Prostate gland (tissue), 2 donors: Measurements from ENCODE around the gene RNF222. TPM values are rescaled to one million over a fixed set of nuclear protein-coding genes. Genes with fewer than 3 reads are reported as not detected.

Experiments used
- DNase-seq: peaks from one replicate; pipeline ENCODE4 v3.0.0-alpha.2; 2019; ENCODE audit warnings: low spot score
- H3K27ac ChIP-seq, 2 donors: fragments of 200-600 bp; sonication (generic); 2 replicates each; pipeline ENCODE4 v1.5.1; 2017 to 2019
- H3K27me3 ChIP-seq: fragments of 200-600 bp; sonication (generic); replicated peaks from 2 replicates; pipeline ENCODE4 v1.5.1; 2019; ENCODE audit not compliant: insufficient read depth
- H3K36me3 ChIP-seq, 2 donors: fragments of 200-600 bp; sonication (generic); 1 replicate in 1 of 2; 2 replicates in 1 of 2; pipeline versions ENCODE4 v1.5.1 to v1.8.1; 2017 to 2019
- H3K4me1 ChIP-seq: fragments of 200-600 bp; sonication (generic); replicated peaks from 2 replicates; pipeline ENCODE4 v1.5.1; 2019
- H3K4me3 ChIP-seq, 2 donors: fragments of 200-600 bp; sonication (generic); 2 replicates each; pipeline ENCODE4 v1.5.1; 2017 to 2019
- H3K9me3 ChIP-seq: fragments of 200-600 bp; sonication (generic); 2 replicates; pipeline ENCODE4 v1.5.1; 2017
- CTCF ChIP-seq, 4 experiments: fragments of 200-600 bp in 2 of 4; fragments of 450-650 bp in 2 of 4; sonication (generic) in 2 of 4; IDR thresholded peaks; 1 replicate in 3 of 4; 2 replicates in 1 of 4; pipeline ENCODE4 v1.5.1; 2016 to 2019; ENCODE audit warnings: antibody characterized with exemption in 4 of 4, mild to moderate bottlenecking in 2 of 4, moderate library complexity in 2 of 4
- POLR2A ChIP-seq: fragments of 450-650 bp; IDR thresholded peaks from one replicate; pipeline ENCODE4 v1.6.1; 2016; ENCODE audit warnings: antibody characterized with exemption, mild to moderate bottlenecking
- POLR2AphosphoS5 ChIP-seq: sonication (generic); formaldehyde crosslinking; IDR thresholded peaks from one replicate; pipeline ENCODE4 v1.6.1; 2017; ENCODE audit warnings: antibody characterized with exemption
- WGBS: methylation state at CpG from one replicate; pipeline ENCODE4 v1.1.5; 2018; 5-methylcytosine and 5-hydroxymethylcytosine counted together
- intact Hi-C: fragments of 100-400 bp; cut with DNase I; formaldehyde crosslinking; loops from one replicate; pipeline ENCODE4 v1.14.2; 2022
- total RNA-seq, 2 donors: library from RNA; depleted of rRNA; stranded (reverse); fragments of >200 nt; gene quantifications; one replicate each; pipeline ENCODE4 v1.1.0, GENCODE V29; 2016

RNF222 gene
- total RNA-seq, 2 donors from 2014 or later, result not detected

GRCh38 chr17:8369944-8370343, 27.7 kb downstream of the RNF222 start:
- intact Hi-C loops, result no loop called here
- Histone ChIP-seq H3K27me3 (no peaks in the 10 kb centered on the region), H3K36me3 (no peaks in the 10 kb centered on the region), H3K4me1 (no peaks in the 10 kb centered on the region), H3K9me3 (no peaks in the 10 kb centered on the region), H3K27ac (no peak overlapping the region), H3K4me3 (no peak overlapping the region)
- WGBS, result 92% methylated on average over 8 of the region's 8 CpGs
- no peak for DNase-seq
- TF ChIP-seq POLR2AphosphoS5, result no peak
- no peak for TF ChIP-seq CTCF (IDR thresholded peaks at IDR 0.05)
- TF ChIP-seq POLR2A, result no peak

- no peaks in the 10 kb centered on the region for H3K9me3 ChIP-seq
- no peak for DNase-seq
- no peak overlapping the region for H3K4me3 ChIP-seq
- H3K36me3 ChIP-seq, result no peaks in the 10 kb centered on the region
- WGBS, result 86% methylated on average over 3 of the region's 3 CpGs
- TF ChIP-seq POLR2A (no peak), POLR2AphosphoS5 (no peak), CTCF (IDR thresholded peaks at IDR 0.05) (no peak)
- no peaks in the 10 kb centered on the region for H3K4me1 ChIP-seq
- no peaks in the 10 kb centered on the region for H3K27me3 ChIP-seq
- no peak overlapping the region for H3K27ac ChIP-seq
- intact Hi-C loops, result no loop called here
These were observed 29.4 kb downstream of the RNF222 start for GRCh38 chr17:8368193-8368592.

- no peak for TF ChIP-seq CTCF (IDR thresholded peaks at IDR 0.05)
- no peak for TF ChIP-seq POLR2A
- no peak for TF ChIP-seq POLR2AphosphoS5
- H3K4me1 ChIP-seq, result no peaks in the 10 kb centered on the region
- H3K9me3 ChIP-seq, result no peaks in the 10 kb centered on the region
- no peaks in the 10 kb centered on the region for H3K27me3 ChIP-seq
- no peaks in the 10 kb centered on the region for H3K36me3 ChIP-seq
- no peak overlapping the region for H3K27ac ChIP-seq
- H3K4me3 ChIP-seq, result no peak overlapping the region
- intact Hi-C loops, result no loop called here
- no peak for DNase-seq
- 90% methylated on average over 2 of the region's 2 CpGs for WGBS
These were observed 31.4 kb downstream of the RNF222 start for GRCh38 chr17:8366231-8366630.

GRCh38 chr17:8365143-8365542, 32.5 kb downstream of the RNF222 start:
- Histone ChIP-seq H3K4me3 (no peak overlapping the region), H3K36me3 (no peaks in the 10 kb centered on the region), H3K27me3 (no peaks in the 10 kb centered on the region), H3K4me1 (no peaks in the 10 kb centered on the region), H3K27ac (no peak overlapping the region), H3K9me3 (no peaks in the 10 kb centered on the region)
- WGBS, result 89% methylated on average over 1 of the region's 1 CpG
- DNase-seq, result no peak
- TF ChIP-seq POLR2A (no peak), CTCF (IDR thresholded peaks at IDR 0.05) (no peak), POLR2AphosphoS5 (no peak)
- intact Hi-C loops, result no loop called here

- TF ChIP-seq POLR2A, result no peak
- no peak for TF ChIP-seq POLR2AphosphoS5
- no peak for TF ChIP-seq CTCF (IDR thresholded peaks at IDR 0.05)
- no peak overlapping the region for H3K4me3 ChIP-seq
- no peaks in the 10 kb centered on the region for H3K9me3 ChIP-seq
- no peaks in the 10 kb centered on the region for H3K27me3 ChIP-seq
- intact Hi-C loops, result no loop called here
- no peaks in the 10 kb centered on the region for H3K36me3 ChIP-seq
- no peak for DNase-seq
- H3K27ac ChIP-seq, result no peak overlapping the region
- H3K4me1 ChIP-seq, result no peaks in the 10 kb centered on the region
- 95% methylated on average over 4 of the region's 4 CpGs for WGBS
These were observed 34.8 kb downstream of the RNF222 start for GRCh38 chr17:8362651-8363332.
